GM23338 (cell line): ENCODE measurements around the gene NLRC4. TPM values are rescaled to one million over a fixed set of nuclear protein-coding genes. Genes with fewer than 3 reads are reported as not detected.

Source experiments
- ATAC-seq: fragments of 200-7000 bp; cut with Tn5 transposase; 3 replicates; pipeline ENCODE4 v1.9.1; 2020
- DNase-seq: peaks from one replicate; pipeline ENCODE4 v3.0.0-alpha.2; 2015; ENCODE audit warnings: low spot score
- H2AFZ ChIP-seq: fragments of 200-600 bp; sonication (generic); 2 replicates; pipeline ENCODE4 v1.8.0; 2016; ENCODE audit warnings: antibody characterized with exemption, mild to moderate bottlenecking, moderate library complexity
- H3F3A ChIP-seq: fragments of 200-600 bp; sonication (generic); replicated peaks from 2 replicates; pipeline ENCODE4 v1.8.0; 2017; ENCODE audit warnings: antibody characterized with exemption, mixed run types, low read depth
- H3K27ac ChIP-seq: fragments of 200-600 bp; sonication (generic); 2 replicates; pipeline ENCODE4 v1.6.1; 2016; ENCODE audit warnings: low read depth
- H3K27me3 ChIP-seq: fragments of 200-600 bp; sonication (generic); 2 replicates; pipeline ENCODE4 v1.8.0; 2016; ENCODE audit warnings: mild to moderate bottlenecking, mixed run types, moderate library complexity; ENCODE audit not compliant: insufficient read depth
- H3K36me3 ChIP-seq: fragments of 200-600 bp; sonication (generic); 2 replicates; pipeline ENCODE4 v1.8.0; 2016; ENCODE audit warnings: mild to moderate bottlenecking; ENCODE audit not compliant: insufficient read depth
- H3K4me1 ChIP-seq: fragments of 200-600 bp; sonication (generic); 2 replicates; pipeline ENCODE4 v1.8.0; 2016; ENCODE audit warnings: mild to moderate bottlenecking, moderate library complexity; ENCODE audit not compliant: insufficient read depth
- H3K4me2 ChIP-seq: fragments of 200-600 bp; sonication (generic); 2 replicates; pipeline ENCODE4 v1.7.1; 2017; ENCODE audit warnings: mixed run types
- H3K4me3 ChIP-seq: fragments of 200-600 bp; sonication (generic); 2 replicates; pipeline ENCODE4 v1.6.1; 2016; ENCODE audit warnings: mixed run types
- H3K79me2 ChIP-seq: fragments of 200-600 bp; sonication (generic); replicated peaks from 2 replicates; pipeline ENCODE4 v1.8.0; 2017; ENCODE audit warnings: mild to moderate bottlenecking; ENCODE audit not compliant: insufficient read depth
- H3K9me2 ChIP-seq: fragments of 200-600 bp; sonication (generic); 2 replicates; pipeline ENCODE4 v1.8.0; 2017; ENCODE audit not compliant: insufficient read depth
- H4K20me1 ChIP-seq: fragments of 200-600 bp; sonication (generic); replicated peaks from 2 replicates; pipeline ENCODE4 v1.8.0; 2017; ENCODE audit warnings: mild to moderate bottlenecking; ENCODE audit not compliant: insufficient read depth
- H3K27ac Mint-ChIP-seq: 2 replicates; pipeline ENCODE4 v1.8.0; 2020; ENCODE audit warnings: inconsistent platforms, mild to moderate bottlenecking, moderate library complexity, mixed read lengths
- H3K27me3 Mint-ChIP-seq: 3 replicates; pipeline ENCODE4 v1.8.0; 2022; ENCODE audit warnings: low read depth, mild to moderate bottlenecking, moderate library complexity, mixed read lengths, inconsistent platforms; ENCODE audit not compliant: insufficient read depth, poor library complexity
- H3K36me3 Mint-ChIP-seq: 3 replicates; pipeline ENCODE4 v1.8.0; 2021; ENCODE audit warnings: low read depth, mild to moderate bottlenecking, inconsistent platforms, moderate library complexity, mixed read lengths
- H3K4me1 Mint-ChIP-seq: 3 replicates; pipeline ENCODE4 v1.8.0; 2020; ENCODE audit warnings: mild to moderate bottlenecking, inconsistent platforms, mixed read lengths
- H3K4me3 Mint-ChIP-seq: 3 replicates; pipeline ENCODE4 v1.8.0; 2021; ENCODE audit warnings: moderate library complexity, mild to moderate bottlenecking, inconsistent platforms, mixed read lengths
- H3K9me3 Mint-ChIP-seq: 3 replicates; pipeline ENCODE4 v1.8.0; 2020; ENCODE audit warnings: moderate library complexity, mild to moderate bottlenecking, inconsistent platforms, mixed read lengths
- CREB1 ChIP-seq: fragments of 250-450 bp; sonication (Bioruptor Pico); IDR thresholded peaks from 2 replicates; pipeline ENCODE4 v1.5.0; 2020; ENCODE audit warnings: low read depth, mild to moderate bottlenecking, moderate library complexity
- EZH2 ChIP-seq: fragments of 200-600 bp; sonication (generic); IDR thresholded peaks from one replicate; pipeline ENCODE4 v1.8.0; 2017; ENCODE audit warnings: antibody characterized with exemption, mild to moderate bottlenecking, low read depth; ENCODE audit not compliant: unreplicated experiment
- EZH2phosphoT487 ChIP-seq: fragments of 200-600 bp; sonication (generic); IDR thresholded peaks from one replicate; pipeline ENCODE4 v1.8.1; 2018; ENCODE audit warnings: antibody characterized with exemption; ENCODE audit not compliant: unreplicated experiment
- JUNB ChIP-seq: IDR thresholded peaks from one replicate; pipeline ENCODE4 v1.6.1; 2016; ENCODE audit warnings: antibody characterized with exemption; ENCODE audit not compliant: unreplicated experiment
- NANOG ChIP-seq: IDR thresholded peaks from 2 replicates; pipeline ENCODE4 v1.6.1; 2016; ENCODE audit warnings: antibody characterized with exemption, borderline replicate concordance
- POLR2AphosphoS5 ChIP-seq: IDR thresholded peaks from 2 replicates; pipeline ENCODE4 v1.6.1; 2016; ENCODE audit warnings: antibody characterized with exemption, low read depth
- STAT1 ChIP-seq: IDR thresholded peaks from one replicate; pipeline ENCODE4 v1.6.1; 2016; ENCODE audit warnings: antibody characterized with exemption; ENCODE audit not compliant: unreplicated experiment
- ZNF114 ChIP-seq: fragments of 250-450 bp; sonication (Bioruptor Pico); IDR thresholded peaks from 2 replicates; pipeline ENCODE4 v1.5.0; 2020; ENCODE audit warnings: mild to moderate bottlenecking, moderate library complexity
- ZNF331 ChIP-seq: fragments of 250-450 bp; sonication (Bioruptor Pico); IDR thresholded peaks from 2 replicates; pipeline ENCODE4 v1.5.0; 2020; ENCODE audit warnings: low read depth, mild to moderate bottlenecking, moderate library complexity
- polyA plus RNA-seq: library from polyadenylated mRNA; unstranded; fragments of >200 nt; fragmentation: Nextera tagmentation; extraction: Ambion mirVana; gene quantifications from 2 replicates; pipeline ENCODE4 v1.2.1, GENCODE V29; 2016
- total RNA-seq: library from RNA; depleted of rRNA; stranded (reverse); fragments of >200 nt; shearing (Covaris generic); gene quantifications from 2 replicates; pipeline ENCODE4 v1.2.3, GENCODE V29; 2014
- TF ChIP-seq, protein P1 (sequence below): fragments of 250-450 bp; sonication (Bioruptor Pico); IDR thresholded peaks from 2 replicates; pipeline ENCODE4 v1.5.0; 2020; ENCODE audit warnings: mild to moderate bottlenecking, moderate library complexity
- TF ChIP-seq, protein P2 (sequence below): IDR thresholded peaks from one replicate; pipeline ENCODE4 v1.6.1; 2018; ENCODE audit warnings: antibody characterized with exemption; ENCODE audit not compliant: unreplicated experiment
- TF ChIP-seq, protein P3 (sequence below): IDR thresholded peaks from 2 replicates; pipeline ENCODE4 v1.6.1; 2016; ENCODE audit warnings: antibody characterized with exemption

NLRC4 gene
- total and polyA plus RNA-seq, 2 experiments from 2014 or later = 0.50 TPM; not detected in 1

DNA sequence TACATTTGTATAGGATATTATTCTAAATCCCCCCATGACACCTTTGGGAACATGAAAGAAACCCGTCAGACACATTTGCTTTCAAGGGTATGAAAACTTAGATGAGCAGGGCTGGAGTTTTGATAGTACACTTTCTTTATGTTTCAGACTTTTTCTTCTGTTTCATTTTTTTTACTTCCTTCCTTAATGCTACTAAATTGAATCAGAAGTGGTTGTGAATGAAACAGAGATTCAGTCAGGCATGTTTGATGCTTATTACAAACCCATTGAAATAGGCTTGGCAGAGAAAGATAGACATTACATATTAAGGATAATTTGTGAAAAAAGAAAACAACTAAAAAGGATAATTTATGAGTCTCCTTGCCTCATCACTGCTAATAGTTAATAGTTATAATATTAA, 72.3 kb downstream of the NLRC4 start (continued):
- TF ChIP-seq, protein P1, sequence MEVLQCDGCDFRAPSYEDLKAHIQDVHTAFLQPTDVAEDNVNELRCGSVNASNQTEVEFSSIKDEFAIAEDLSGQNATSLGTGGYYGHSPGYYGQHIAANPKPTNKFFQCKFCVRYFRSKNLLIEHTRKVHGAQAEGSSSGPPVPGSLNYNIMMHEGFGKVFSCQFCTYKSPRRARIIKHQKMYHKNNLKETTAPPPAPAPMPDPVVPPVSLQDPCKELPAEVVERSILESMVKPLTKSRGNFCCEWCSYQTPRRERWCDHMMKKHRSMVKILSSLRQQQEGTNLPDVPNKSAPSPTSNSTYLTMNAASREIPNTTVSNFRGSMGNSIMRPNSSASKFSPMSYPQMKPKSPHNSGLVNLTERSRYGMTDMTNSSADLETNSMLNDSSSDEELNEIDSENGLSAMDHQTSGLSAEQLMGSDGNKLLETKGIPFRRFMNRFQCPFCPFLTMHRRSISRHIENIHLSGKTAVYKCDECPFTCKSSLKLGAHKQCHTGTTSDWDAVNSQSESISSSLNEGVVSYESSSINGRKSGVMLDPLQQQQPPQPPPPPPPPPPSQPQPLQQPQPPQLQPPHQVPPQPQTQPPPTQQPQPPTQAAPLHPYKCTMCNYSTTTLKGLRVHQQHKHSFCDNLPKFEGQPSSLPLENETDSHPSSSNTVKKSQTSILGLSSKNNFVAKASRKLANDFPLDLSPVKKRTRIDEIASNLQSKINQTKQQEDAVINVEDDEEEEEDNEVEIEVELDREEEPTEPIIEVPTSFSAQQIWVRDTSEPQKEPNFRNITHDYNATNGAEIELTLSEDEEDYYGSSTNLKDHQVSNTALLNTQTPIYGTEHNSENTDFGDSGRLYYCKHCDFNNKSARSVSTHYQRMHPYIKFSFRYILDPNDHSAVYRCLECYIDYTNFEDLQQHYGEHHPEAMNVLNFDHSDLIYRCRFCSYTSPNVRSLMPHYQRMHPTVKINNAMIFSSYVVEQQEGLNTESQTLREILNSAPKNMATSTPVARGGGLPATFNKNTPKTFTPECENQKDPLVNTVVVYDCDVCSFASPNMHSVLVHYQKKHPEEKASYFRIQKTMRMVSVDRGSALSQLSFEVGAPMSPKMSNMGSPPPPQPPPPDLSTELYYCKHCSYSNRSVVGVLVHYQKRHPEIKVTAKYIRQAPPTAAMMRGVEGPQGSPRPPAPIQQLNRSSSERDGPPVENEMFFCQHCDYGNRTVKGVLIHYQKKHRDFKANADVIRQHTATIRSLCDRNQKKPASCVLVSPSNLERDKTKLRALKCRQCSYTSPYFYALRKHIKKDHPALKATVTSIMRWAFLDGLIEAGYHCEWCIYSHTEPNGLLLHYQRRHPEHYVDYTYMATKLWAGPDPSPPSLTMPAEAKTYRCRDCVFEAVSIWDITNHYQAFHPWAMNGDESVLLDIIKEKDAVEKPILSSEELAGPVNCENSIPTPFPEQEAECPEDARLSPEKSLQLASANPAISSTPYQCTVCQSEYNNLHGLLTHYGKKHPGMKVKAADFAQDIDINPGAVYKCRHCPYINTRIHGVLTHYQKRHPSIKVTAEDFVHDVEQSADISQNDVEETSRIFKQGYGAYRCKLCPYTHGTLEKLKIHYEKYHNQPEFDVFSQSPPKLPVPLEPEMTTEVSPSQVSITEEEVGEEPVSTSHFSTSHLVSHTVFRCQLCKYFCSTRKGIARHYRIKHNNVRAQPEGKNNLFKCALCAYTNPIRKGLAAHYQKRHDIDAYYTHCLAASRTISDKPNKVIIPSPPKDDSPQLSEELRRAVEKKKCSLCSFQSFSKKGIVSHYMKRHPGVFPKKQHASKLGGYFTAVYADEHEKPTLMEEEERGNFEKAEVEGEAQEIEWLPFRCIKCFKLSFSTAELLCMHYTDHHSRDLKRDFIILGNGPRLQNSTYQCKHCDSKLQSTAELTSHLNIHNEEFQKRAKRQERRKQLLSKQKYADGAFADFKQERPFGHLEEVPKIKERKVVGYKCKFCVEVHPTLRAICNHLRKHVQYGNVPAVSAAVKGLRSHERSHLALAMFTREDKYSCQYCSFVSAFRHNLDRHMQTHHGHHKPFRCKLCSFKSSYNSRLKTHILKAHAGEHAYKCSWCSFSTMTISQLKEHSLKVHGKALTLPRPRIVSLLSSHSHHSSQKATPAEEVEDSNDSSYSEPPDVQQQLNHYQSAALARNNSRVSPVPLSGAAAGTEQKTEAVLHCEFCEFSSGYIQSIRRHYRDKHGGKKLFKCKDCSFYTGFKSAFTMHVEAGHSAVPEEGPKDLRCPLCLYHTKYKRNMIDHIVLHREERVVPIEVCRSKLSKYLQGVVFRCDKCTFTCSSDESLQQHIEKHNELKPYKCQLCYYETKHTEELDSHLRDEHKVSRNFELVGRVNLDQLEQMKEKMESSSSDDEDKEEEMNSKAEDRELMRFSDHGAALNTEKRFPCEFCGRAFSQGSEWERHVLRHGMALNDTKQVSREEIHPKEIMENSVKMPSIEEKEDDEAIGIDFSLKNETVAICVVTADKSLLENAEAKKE (CRISPR knock-in tag) = no peak
- no peak for TF ChIP-seq STAT1

DNA sequence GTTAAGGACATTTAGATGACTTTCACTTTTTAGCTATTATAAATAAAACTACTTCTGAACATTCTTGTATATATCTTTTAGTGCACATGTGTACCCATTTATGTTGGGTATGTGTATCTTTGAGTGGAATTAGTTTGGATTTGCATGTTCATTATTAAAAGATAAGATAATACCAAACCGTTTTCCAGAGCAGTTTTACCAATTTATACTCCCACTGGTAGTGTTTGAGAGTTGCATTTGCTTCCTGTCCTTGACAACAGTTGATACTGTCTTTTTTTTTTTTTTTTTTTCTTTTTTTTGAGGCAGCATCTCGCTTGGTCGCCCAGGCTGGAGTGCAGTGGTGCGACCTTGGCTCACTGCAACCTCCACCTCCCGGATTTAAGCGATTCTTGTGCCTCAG, 75.7 kb downstream of the NLRC4 start:
- H2AFZ ChIP-seq = no peak overlapping the region
- DNase-seq (no peak), ATAC-seq (no peak)
- no peak overlapping the region for H3K4me2 ChIP-seq
- H3K79me2 ChIP-seq = no peaks in the 10 kb centered on the region
- Mint-ChIP-seq H3K9me3 (no peaks in the 10 kb centered on the region), H3K27ac (no peak overlapping the region), H3K27me3 (no peaks in the 10 kb centered on the region), H3K4me3 (no peak overlapping the region), H3K4me1 (no peaks in the 10 kb centered on the region), H3K36me3 (peaks cover 23% of the 10 kb centered on the region; the same call in 2 of the 3 replicates)
- H3K27ac ChIP-seq = no peak overlapping the region
- no peaks in the 10 kb centered on the region for H3K27me3 ChIP-seq
- H3K9me2 ChIP-seq = no peaks in the 10 kb centered on the region
- no peak overlapping the region for H3K4me3 ChIP-seq
- no peaks in the 10 kb centered on the region for H3F3A ChIP-seq
- no peaks in the 10 kb centered on the region for H3K4me1 ChIP-seq
- H4K20me1 ChIP-seq = 0 out of 2 replicates have a peak, but pooled peaks cover 12% of the 10 kb centered on the region
- H3K36me3 ChIP-seq = peaks cover 22% of the 10 kb centered on the region; the same call in 1 of the 2 replicates
- TF ChIP-seq, protein P2, sequence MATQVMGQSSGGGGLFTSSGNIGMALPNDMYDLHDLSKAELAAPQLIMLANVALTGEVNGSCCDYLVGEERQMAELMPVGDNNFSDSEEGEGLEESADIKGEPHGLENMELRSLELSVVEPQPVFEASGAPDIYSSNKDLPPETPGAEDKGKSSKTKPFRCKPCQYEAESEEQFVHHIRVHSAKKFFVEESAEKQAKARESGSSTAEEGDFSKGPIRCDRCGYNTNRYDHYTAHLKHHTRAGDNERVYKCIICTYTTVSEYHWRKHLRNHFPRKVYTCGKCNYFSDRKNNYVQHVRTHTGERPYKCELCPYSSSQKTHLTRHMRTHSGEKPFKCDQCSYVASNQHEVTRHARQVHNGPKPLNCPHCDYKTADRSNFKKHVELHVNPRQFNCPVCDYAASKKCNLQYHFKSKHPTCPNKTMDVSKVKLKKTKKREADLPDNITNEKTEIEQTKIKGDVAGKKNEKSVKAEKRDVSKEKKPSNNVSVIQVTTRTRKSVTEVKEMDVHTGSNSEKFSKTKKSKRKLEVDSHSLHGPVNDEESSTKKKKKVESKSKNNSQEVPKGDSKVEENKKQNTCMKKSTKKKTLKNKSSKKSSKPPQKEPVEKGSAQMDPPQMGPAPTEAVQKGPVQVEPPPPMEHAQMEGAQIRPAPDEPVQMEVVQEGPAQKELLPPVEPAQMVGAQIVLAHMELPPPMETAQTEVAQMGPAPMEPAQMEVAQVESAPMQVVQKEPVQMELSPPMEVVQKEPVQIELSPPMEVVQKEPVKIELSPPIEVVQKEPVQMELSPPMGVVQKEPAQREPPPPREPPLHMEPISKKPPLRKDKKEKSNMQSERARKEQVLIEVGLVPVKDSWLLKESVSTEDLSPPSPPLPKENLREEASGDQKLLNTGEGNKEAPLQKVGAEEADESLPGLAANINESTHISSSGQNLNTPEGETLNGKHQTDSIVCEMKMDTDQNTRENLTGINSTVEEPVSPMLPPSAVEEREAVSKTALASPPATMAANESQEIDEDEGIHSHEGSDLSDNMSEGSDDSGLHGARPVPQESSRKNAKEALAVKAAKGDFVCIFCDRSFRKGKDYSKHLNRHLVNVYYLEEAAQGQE = no peak
- TF ChIP-seq ZNF331 (CRISPR knock-in tag) (no peak), CREB1 (no peak), POLR2AphosphoS5 (no peak), EZH2phosphoT487 (no peak), NANOG (no peak), STAT1 (no peak), EZH2 (no peak), ZNF114 (CRISPR knock-in tag) (no peak), JUNB (no peak)
- TF ChIP-seq, protein P3, sequence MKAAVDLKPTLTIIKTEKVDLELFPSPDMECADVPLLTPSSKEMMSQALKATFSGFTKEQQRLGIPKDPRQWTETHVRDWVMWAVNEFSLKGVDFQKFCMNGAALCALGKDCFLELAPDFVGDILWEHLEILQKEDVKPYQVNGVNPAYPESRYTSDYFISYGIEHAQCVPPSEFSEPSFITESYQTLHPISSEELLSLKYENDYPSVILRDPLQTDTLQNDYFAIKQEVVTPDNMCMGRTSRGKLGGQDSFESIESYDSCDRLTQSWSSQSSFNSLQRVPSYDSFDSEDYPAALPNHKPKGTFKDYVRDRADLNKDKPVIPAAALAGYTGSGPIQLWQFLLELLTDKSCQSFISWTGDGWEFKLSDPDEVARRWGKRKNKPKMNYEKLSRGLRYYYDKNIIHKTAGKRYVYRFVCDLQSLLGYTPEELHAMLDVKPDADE = no peak
